PFSK-1 (cell line): ENCODE measurements around the gene UHRF1.

ENCODE experiments used
- POLR2AphosphoS5 ChIP-seq: IDR thresholded peaks from 2 replicates; pipeline ENCODE4 v1.6.1; 2012; ENCODE audit warnings: low read depth, mild to moderate bottlenecking, control low read depth, low read length, moderate library complexity
- SIN3A ChIP-seq: IDR thresholded peaks from 2 replicates; pipeline ENCODE4 v1.6.1; 2012; ENCODE audit warnings: mild to moderate bottlenecking, low read length, moderate library complexity, borderline replicate concordance; ENCODE audit not compliant: insufficient read depth

- no peak for TF ChIP-seq SIN3A
- no peak for TF ChIP-seq POLR2AphosphoS5
Observed at GRCh38 chr19:4889034-4889815, 20.1 kb upstream of the UHRF1 start.
